GM18867 (cell line): ENCODE data around the gene TCF12.

ENCODE experiments used
- ATAC-seq: cut with Tn5 transposase; IDR thresholded peaks from one replicate; pipeline ENCODE4 v1.9.1; 2021; ENCODE audit warnings: mild to moderate bottlenecking, moderate library complexity; ENCODE audit not compliant: unreplicated experiment

The TCF12 gene

GRCh38 chr15:57327985-57328471 is 409.6 kb downstream of the TCF12 start:
- no peak for ATAC-seq

- ATAC-seq = no peak
Measured at GRCh38 chr15:57328479-57328878, 410.0 kb downstream of the TCF12 start.

DNA sequence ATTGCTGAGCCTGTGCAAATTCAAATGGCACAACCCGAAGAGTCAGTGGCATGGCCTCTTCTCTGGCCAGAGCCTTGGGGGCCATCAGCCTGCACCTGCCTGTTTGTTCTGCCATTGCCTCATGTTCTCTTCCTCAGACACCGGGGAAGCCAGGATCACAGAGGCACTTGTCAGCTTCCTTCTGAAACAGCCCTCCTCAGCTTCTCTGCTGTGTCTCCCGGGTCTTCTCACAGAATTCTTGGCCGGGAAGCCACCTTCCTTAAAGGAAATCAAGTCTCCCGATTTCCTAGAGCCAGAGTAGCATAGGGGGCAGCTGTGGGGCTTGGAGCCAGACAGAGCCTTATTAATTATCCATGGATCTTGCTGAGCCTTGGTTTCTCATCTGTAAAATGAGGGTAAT is 410.5 kb downstream of the TCF12 start:
- ATAC-seq = no peak

GRCh38 chr15:57329582-57330367 is 411.3 kb downstream of the TCF12 start:
- no peak for ATAC-seq

- no peak for ATAC-seq
Measured at GRCh38 chr15:57330619-57331340, 412.3 kb downstream of the TCF12 start.

GRCh38 chr15:57332326-57332725 is 413.9 kb downstream of the TCF12 start:
- no peak for ATAC-seq

GRCh38 chr15:57333487-57333886 is 415.0 kb downstream of the TCF12 start:
- no peak for ATAC-seq

DNA sequence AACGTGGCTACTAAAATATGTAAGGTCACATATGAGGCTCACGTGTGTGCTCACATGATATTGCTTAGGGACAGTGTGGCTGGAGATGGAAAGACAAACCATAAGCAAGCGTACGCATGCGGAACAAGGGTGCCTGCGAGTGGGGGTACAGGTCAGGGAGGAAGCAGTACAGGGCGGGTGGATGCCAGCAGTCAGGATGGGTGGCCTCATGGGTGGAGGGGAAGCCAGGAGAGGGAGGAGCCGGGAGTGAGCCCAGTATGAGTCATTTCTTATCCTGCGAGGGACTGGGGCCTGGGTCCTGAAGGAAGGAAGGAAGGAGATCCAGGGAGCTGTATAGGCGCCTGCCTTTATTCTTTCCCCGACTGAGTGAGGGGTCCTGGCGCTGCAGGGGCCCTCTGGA is 415.8 kb downstream of the TCF12 start:
- ATAC-seq = no peak

DNA sequence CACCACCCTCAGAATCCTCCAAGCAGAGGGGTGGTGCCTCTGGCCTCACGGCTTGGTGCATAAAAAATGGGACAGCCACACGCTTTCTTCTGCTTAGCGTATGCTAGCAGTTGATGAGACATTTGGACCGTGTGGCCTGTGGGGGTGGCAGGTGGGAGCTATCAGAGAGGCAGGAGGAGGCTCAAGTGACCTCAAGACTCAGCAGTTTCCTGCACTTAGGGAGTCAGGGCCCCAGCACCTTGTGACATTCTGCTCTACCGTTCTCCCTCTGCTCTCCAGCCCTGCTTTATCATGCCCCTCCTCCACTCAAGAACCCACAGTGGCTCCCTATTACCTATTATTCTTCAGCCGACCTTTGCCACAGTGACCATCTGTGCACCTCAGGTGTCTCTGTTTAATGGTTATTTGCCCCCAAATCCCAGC is 416.9 kb downstream of the TCF12 start:
- ATAC-seq = no peak

DNA sequence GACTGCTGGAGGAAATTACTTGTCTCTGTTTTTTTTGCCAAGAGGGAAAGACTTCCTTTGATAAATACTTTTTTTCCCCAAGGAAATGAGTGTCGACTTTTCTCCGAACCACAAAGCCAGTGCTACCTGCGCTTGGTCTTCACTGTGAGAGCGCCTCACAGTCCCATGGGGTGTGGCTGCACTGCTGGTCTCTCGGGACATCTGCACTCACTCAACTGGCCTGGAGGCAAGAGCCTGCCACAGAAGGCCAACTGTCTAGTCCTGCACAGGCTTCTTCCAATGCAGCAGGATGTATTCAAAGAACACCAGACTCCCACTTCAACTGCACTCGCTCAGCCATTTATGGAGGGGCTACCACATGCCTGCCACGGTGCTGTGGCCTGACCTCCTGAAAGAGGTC is 417.3 kb downstream of the TCF12 start:
- ATAC-seq = no peak

DNA sequence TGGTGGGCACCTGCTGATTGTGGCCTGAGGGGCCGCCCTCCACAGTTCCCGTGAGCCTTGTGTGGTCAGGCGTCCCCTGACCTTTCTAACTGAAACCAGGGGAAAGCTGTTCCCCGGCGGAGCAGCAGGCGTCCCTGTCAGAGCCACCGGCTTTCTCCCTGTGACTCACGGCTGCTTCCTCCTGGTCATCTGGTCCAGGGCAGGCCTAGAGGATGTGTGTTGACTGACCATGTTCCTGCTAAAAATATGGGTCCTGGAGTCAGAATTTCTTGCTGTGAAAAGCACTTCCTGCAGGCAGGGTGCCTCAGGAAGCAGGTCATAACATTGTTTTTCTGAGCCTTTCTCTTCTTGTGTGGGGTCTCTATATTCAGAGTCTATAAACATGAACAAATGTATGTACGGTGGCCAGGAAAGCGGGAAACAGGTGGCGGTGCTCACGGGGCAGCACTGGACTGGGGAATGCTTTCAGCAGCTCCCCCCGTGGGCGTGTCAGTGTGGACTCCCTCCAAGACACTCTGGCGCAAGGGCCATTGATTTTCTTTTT is 419.5 kb downstream of the TCF12 start:
- no peak for ATAC-seq

GRCh38 chr15:57339321-57339720 is 420.9 kb downstream of the TCF12 start:
- ATAC-seq = no peak
